GM23248 (cell line): ENCODE measurements around the gene HECTD2.

Experiments used
- EZH2 ChIP-seq: fragments of 200-600 bp; sonication (generic); IDR thresholded peaks from 2 replicates; pipeline ENCODE4 v1.6.1; 2018; ENCODE audit warnings: antibody characterized with exemption, mild to moderate bottlenecking; ENCODE audit not compliant: insufficient read depth, poor library complexity, severe bottlenecking
- EZH2phosphoT487 ChIP-seq: fragments of 200-600 bp; sonication (generic); IDR thresholded peaks from 2 replicates; pipeline ENCODE4 v1.6.1; 2018; ENCODE audit warnings: antibody characterized with exemption, moderate library complexity, mild to moderate bottlenecking, low read depth; ENCODE audit not compliant: insufficient read depth

- TF ChIP-seq EZH2 (no peak), EZH2phosphoT487 (no peak)
Measured at GRCh38 chr10:91367127-91367531, 43.0 kb upstream of the HECTD2 start.
